Measurements from ENCODE around the gene IL34. TPM values are rescaled to one million over a fixed set of nuclear protein-coding genes. Genes with fewer than 3 reads are reported as not detected.

Gene IL34
- total and polyA plus RNA-seq, 4 donors = 0.25 to 0.93 (median 0.42) TPM

- no peaks in the 10 kb centered on the region for H3K9me3 ChIP-seq (ENCODE audit: control insufficient read depth in 4 of 4, low read length in 3 of 4)
- H3K4me1 ChIP-seq (ENCODE audit: control insufficient read depth in 4 of 4, insufficient read depth in 4 of 4, low read length in 3 of 4) = peaks cover 7 to 41% (median 13%) of the 10 kb centered on the region in 4 donors
- no peak overlapping the region for H3K9ac ChIP-seq (ENCODE audit: low read depth in 1 of 2, low read length in 2 of 2)
- DNase-seq (ENCODE audit: low spot score) = no peak
- H3K36me3 ChIP-seq (ENCODE audit: control insufficient read depth in 4 of 4, insufficient read depth in 3 of 4, low read depth in 1 of 4, low read length in 3 of 4) = no peaks in the 10 kb centered on the region
- no peak overlapping the region for H3K4me3 ChIP-seq (ENCODE audit: low read depth in 1 of 3, low read length in 3 of 3)
- 65% methylated on average over 8 of the region's 8 CpGs for WGBS
- peak overlapping the region; percentile 44 to 56 for H3K27ac ChIP-seq (ENCODE audit: low read depth in 1 of 2, low read length in 2 of 2)
- no peaks in the 10 kb centered on the region for H3K27me3 ChIP-seq (ENCODE audit: control insufficient read depth in 4 of 4, insufficient read depth in 4 of 4, low read length in 3 of 4)
- TF ChIP-seq TAF1 (conservative IDR thresholded peaks at IDR 0.05) (no peak), YY1 (IDR thresholded peaks at IDR 0.05) (no peak), RXRA (IDR thresholded peaks at IDR 0.05) (peak; percentile 10 to 13), SP1 (IDR thresholded peaks at IDR 0.05) (peak; percentile 27), REST (IDR thresholded peaks at IDR 0.05) (no peak), NR2F2 (IDR thresholded peaks at IDR 0.05) (peak; percentile 68)
Observed at GRCh38 chr16:70688246-70688742, 41.9 kb downstream of the IL34 start.

GRCh38 chr16:70689035-70689969 is 42.9 kb downstream of the IL34 start:
- 91% methylated on average over 22 of the region's 22 CpGs for WGBS
- Histone ChIP-seq H3K4me1 (ENCODE audit: control insufficient read depth in 4 of 4, insufficient read depth in 4 of 4, low read length in 3 of 4) (peaks cover 3 to 33% (median 10%) of the 10 kb centered on the region in 4 donors), H3K9ac (ENCODE audit: low read depth in 1 of 2, low read length in 2 of 2) (no peak overlapping the region)

More at GRCh38 chr16:70689035-70689969, 42.9 kb downstream of the IL34 start:
- no peak for TF ChIP-seq RAD21 (IDR thresholded peaks at IDR 0.05)
- no peak for TF ChIP-seq GABPA (IDR thresholded peaks at IDR 0.05 in 1 of 2, conservative IDR thresholded peaks at IDR 0.05 in 1 of 2)
- TF ChIP-seq RXRA (IDR thresholded peaks at IDR 0.05) = no peak
- TF ChIP-seq HNF4G (IDR thresholded peaks at IDR 0.05) = no peak
- TF ChIP-seq, protein P1, sequence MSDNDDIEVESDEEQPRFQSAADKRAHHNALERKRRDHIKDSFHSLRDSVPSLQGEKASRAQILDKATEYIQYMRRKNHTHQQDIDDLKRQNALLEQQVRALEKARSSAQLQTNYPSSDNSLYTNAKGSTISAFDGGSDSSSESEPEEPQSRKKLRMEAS (IDR thresholded peaks at IDR 0.05) = no peak
- TF ChIP-seq JUND (IDR thresholded peaks at IDR 0.05) = no peak
- no peak for TF ChIP-seq FOXA1 (IDR thresholded peaks at IDR 0.05)
- TF ChIP-seq SP1 (IDR thresholded peaks at IDR 0.05) = no peak
- TF ChIP-seq CTCF (IDR thresholded peaks at IDR 0.05; ENCODE audit: low read depth, low read length, missing input control) = no peak
- DNase-seq (ENCODE audit: low spot score) = peak; percentile 54
- no peak overlapping the region for H3K4me3 ChIP-seq (ENCODE audit: low read depth in 1 of 3, low read length in 3 of 3)
- no peaks in the 10 kb centered on the region for H3K36me3 ChIP-seq (ENCODE audit: control insufficient read depth in 4 of 4, insufficient read depth in 3 of 4, low read depth in 1 of 4, low read length in 3 of 4)
- H3K27me3 ChIP-seq (ENCODE audit: control insufficient read depth in 4 of 4, insufficient read depth in 4 of 4, low read length in 3 of 4) = no peaks in the 10 kb centered on the region
- H3K9me3 ChIP-seq (ENCODE audit: control insufficient read depth in 4 of 4, low read length in 3 of 4) = no peaks in the 10 kb centered on the region
- peak overlapping the region; percentile 44 to 56 for H3K27ac ChIP-seq (ENCODE audit: low read depth in 1 of 2, low read length in 2 of 2)
